ENCODE measurements around the gene ABI3BP. TPM values are rescaled to one million over a fixed set of nuclear protein-coding genes. Genes with fewer than 3 reads are reported as not detected.

ABI3BP gene
- total RNA-seq, 6 donors from 2014 or later: 46.1 to 130 (median 101) TPM

GRCh38 chr3:100759950-100760349 lies 233.3 kb downstream of the ABI3BP start:
- Histone ChIP-seq H3K36me3 (no peaks in the 10 kb centered on the region), H3K27ac (no peak overlapping the region), H3K27me3 (no peaks in the 10 kb centered on the region), H3K4me3 (no peak overlapping the region), H3K4me1 (no peaks in the 10 kb centered on the region), H3K9me3 (no peaks in the 10 kb centered on the region)
- TF ChIP-seq POLR2AphosphoS5 (IDR thresholded peaks at IDR 0.05) (no peak), CTCF (IDR thresholded peaks at IDR 0.05) (no peak), POLR2A (IDR thresholded peaks at IDR 0.05) (no peak), EP300 (IDR thresholded peaks at IDR 0.05) (no peak)
- ATAC-seq (ENCODE audit: low FRiP score in 2 of 2) (no peak), DNase-seq (no peak)

- WGBS, 2 donors: 49 to 50% methylated on average over 3 of the region's 3 CpGs
- DNase-seq (no peak), ATAC-seq (ENCODE audit: low FRiP score in 2 of 2) (no peak)
- H3K4me1 ChIP-seq: no peaks in the 10 kb centered on the region
- H3K9me3 ChIP-seq: no peaks in the 10 kb centered on the region
- H3K36me3 ChIP-seq: no peaks in the 10 kb centered on the region
- no peaks in the 10 kb centered on the region for H3K27me3 ChIP-seq
- H3K4me3 ChIP-seq: no peak overlapping the region
- no peak overlapping the region for H3K27ac ChIP-seq
- TF ChIP-seq CTCF (IDR thresholded peaks at IDR 0.05): no peak
- TF ChIP-seq EP300 (IDR thresholded peaks at IDR 0.05): no peak
- TF ChIP-seq POLR2AphosphoS5 (IDR thresholded peaks at IDR 0.05): no peak
- TF ChIP-seq POLR2A (IDR thresholded peaks at IDR 0.05): no peak
These were observed 234.1 kb downstream of the ABI3BP start for GRCh38 chr3:100759159-100759558.

- Histone ChIP-seq H3K4me1 (no peaks in the 10 kb centered on the region), H3K27ac (no peak overlapping the region), H3K4me3 (no peak overlapping the region), H3K36me3 (peaks cover 0 to 26% (median 8%) of the 10 kb centered on the region in 4 donors), H3K27me3 (no peaks in the 10 kb centered on the region), H3K9me3 (no peaks in the 10 kb centered on the region)
- DNase-seq: no peak
- TF ChIP-seq POLR2AphosphoS5 (IDR thresholded peaks at IDR 0.05) (no peak), CTCF (IDR thresholded peaks at IDR 0.05) (no peak), EP300 (IDR thresholded peaks at IDR 0.05) (no peak), POLR2A (IDR thresholded peaks at IDR 0.05) (no peak)
- 65 to 86% methylated on average over 2 of the region's 2 CpGs for WGBS, 2 donors
- ATAC-seq (ENCODE audit: low FRiP score in 2 of 2): no peak
These were observed 236.8 kb downstream of the ABI3BP start for GRCh38 chr3:100756441-100756840.

- Histone ChIP-seq H3K4me1 (no peaks in the 10 kb centered on the region), H3K27ac (no peak overlapping the region), H3K4me3 (no peak overlapping the region), H3K9me3 (no peaks in the 10 kb centered on the region), H3K27me3 (no peaks in the 10 kb centered on the region), H3K36me3 (peaks cover 6 to 43% (median 15%) of the 10 kb centered on the region in 4 donors)
- WGBS, 2 donors: 68 to 89% methylated on average over 3 of the region's 3 CpGs
- TF ChIP-seq CTCF (IDR thresholded peaks at IDR 0.05) (no peak), EP300 (IDR thresholded peaks at IDR 0.05) (no peak), POLR2AphosphoS5 (IDR thresholded peaks at IDR 0.05) (no peak), POLR2A (IDR thresholded peaks at IDR 0.05) (no peak)
- ATAC-seq (ENCODE audit: low FRiP score in 2 of 2) (no peak), DNase-seq (no peak)
These were observed 238.5 kb downstream of the ABI3BP start for GRCh38 chr3:100754563-100755334.

- H3K27me3 ChIP-seq: no peaks in the 10 kb centered on the region
- H3K4me3 ChIP-seq: no peak overlapping the region
- peaks cover 6 to 52% (median 21%) of the 10 kb centered on the region in 4 donors for H3K36me3 ChIP-seq
- no peak for ATAC-seq (ENCODE audit: low FRiP score in 2 of 2)
- TF ChIP-seq POLR2AphosphoS5 (IDR thresholded peaks at IDR 0.05): no peak
- no peak for TF ChIP-seq CTCF (IDR thresholded peaks at IDR 0.05)
- no peak for TF ChIP-seq EP300 (IDR thresholded peaks at IDR 0.05)
- TF ChIP-seq POLR2A (IDR thresholded peaks at IDR 0.05): no peak
- no peak overlapping the region for H3K27ac ChIP-seq
- no peak for DNase-seq
- 73 to 75% methylated on average over 2 of the region's 2 CpGs for WGBS, 2 donors
- no peaks in the 10 kb centered on the region for H3K9me3 ChIP-seq
- H3K4me1 ChIP-seq: no peaks in the 10 kb centered on the region
These were observed 239.4 kb downstream of the ABI3BP start for GRCh38 chr3:100753846-100754245.

Data from upper lobe of left lung (tissue), 6 donors.